Measurements from ENCODE around the gene AAGAB. TPM values are rescaled to one million over a fixed set of nuclear protein-coding genes. Genes with fewer than 3 reads are reported as not detected.

AAGAB gene
- total and polyA plus RNA-seq, 2 donors (not counting 1 experiment from before 2014, with no cell fraction given) = 55.8 to 62.5 TPM

- Histone ChIP-seq H4K20me1 (ENCODE audit: control insufficient read depth, extremely low read depth, insufficient read depth, low read length) (no peaks in the 10 kb centered on the region), H3K79me2 (ENCODE audit: control insufficient read depth, insufficient read depth, low read length) (peaks cover 19% of the 10 kb centered on the region), H3K36me3 (ENCODE audit: control insufficient read depth, insufficient read depth, low read length) (no peaks in the 10 kb centered on the region), H3K27ac (ENCODE audit: insufficient read depth, low read length) (no peak overlapping the region), H3K27me3 (ENCODE audit: control insufficient read depth, insufficient read depth, low read length) (no peaks in the 10 kb centered on the region), H3K4me2 (ENCODE audit: extremely low read depth, insufficient read depth, low read length) (no peak overlapping the region), H2AFZ (ENCODE audit: low read length) (no peak overlapping the region), H3K4me1 (ENCODE audit: control insufficient read depth, extremely low read depth, insufficient read depth, low read length) (no peaks in the 10 kb centered on the region), H3K9me3 (ENCODE audit: control insufficient read depth, insufficient read depth, low read depth, low read length) (no peaks in the 10 kb centered on the region), H3K9ac (ENCODE audit: insufficient read depth, low read length) (no peak overlapping the region), H3K4me3 (replicated peaks in 1 of 4; ENCODE audit: control extremely low read depth in 1 of 4, insufficient read depth in 1 of 4, low read depth in 3 of 4, low read length in 4 of 4) (no peak overlapping the region)
- TF ChIP-seq EZH2 (IDR thresholded peaks at IDR 0.05; ENCODE audit: low read length, missing control alignments) = no peak
- no peak for TF ChIP-seq CTCF (conservative IDR thresholded peaks at IDR 0.05 in 1 of 2, IDR thresholded peaks at IDR 0.05 in 1 of 2; ENCODE audit: low read depth in 1 of 2, low read length in 2 of 2)
- DNase-seq (ENCODE audit: low read depth in 2 of 2) = no peak
These were observed 14.0 kb downstream of the AAGAB start for GRCh38 chr15:67240235-67241131.

- Histone ChIP-seq H3K36me3 (ENCODE audit: control insufficient read depth, insufficient read depth, low read length) (peaks cover 6% of the 10 kb centered on the region), H3K9ac (ENCODE audit: insufficient read depth, low read length) (no peak overlapping the region), H3K9me3 (ENCODE audit: control insufficient read depth, insufficient read depth, low read depth, low read length) (no peaks in the 10 kb centered on the region), H3K27ac (ENCODE audit: insufficient read depth, low read length) (no peak overlapping the region), H2AFZ (ENCODE audit: low read length) (no peak overlapping the region), H3K4me2 (ENCODE audit: extremely low read depth, insufficient read depth, low read length) (no peak overlapping the region), H3K79me2 (ENCODE audit: control insufficient read depth, insufficient read depth, low read length) (no peaks in the 10 kb centered on the region), H4K20me1 (ENCODE audit: control insufficient read depth, extremely low read depth, insufficient read depth, low read length) (no peaks in the 10 kb centered on the region), H3K4me1 (ENCODE audit: control insufficient read depth, extremely low read depth, insufficient read depth, low read length) (no peaks in the 10 kb centered on the region), H3K27me3 (ENCODE audit: control insufficient read depth, insufficient read depth, low read length) (no peaks in the 10 kb centered on the region), H3K4me3 (replicated peaks in 1 of 4; ENCODE audit: control extremely low read depth in 1 of 4, insufficient read depth in 1 of 4, low read depth in 3 of 4, low read length in 4 of 4) (no peak overlapping the region)
- DNase-seq (ENCODE audit: low read depth in 2 of 2) = no peak
- TF ChIP-seq CTCF (conservative IDR thresholded peaks at IDR 0.05 in 1 of 2, IDR thresholded peaks at IDR 0.05 in 1 of 2; ENCODE audit: low read depth in 1 of 2, low read length in 2 of 2) (no peak), EZH2 (IDR thresholded peaks at IDR 0.05; ENCODE audit: low read length, missing control alignments) (no peak)
These were observed 21.9 kb downstream of the AAGAB start for GRCh38 chr15:67232591-67232990.

GRCh38 chr15:67230504-67230903 lies 24.0 kb downstream of the AAGAB start:
- no peak for DNase-seq (ENCODE audit: low read depth in 2 of 2)
- Histone ChIP-seq H3K36me3 (ENCODE audit: control insufficient read depth, insufficient read depth, low read length) (peaks cover 6% of the 10 kb centered on the region), H3K9me3 (ENCODE audit: control insufficient read depth, insufficient read depth, low read depth, low read length) (no peaks in the 10 kb centered on the region)

More at GRCh38 chr15:67230504-67230903, 24.0 kb downstream of the AAGAB start:
- Histone ChIP-seq H3K9ac (ENCODE audit: insufficient read depth, low read length) (no peak overlapping the region), H4K20me1 (ENCODE audit: control insufficient read depth, extremely low read depth, insufficient read depth, low read length) (no peaks in the 10 kb centered on the region), H3K4me2 (ENCODE audit: extremely low read depth, insufficient read depth, low read length) (no peak overlapping the region), H3K79me2 (ENCODE audit: control insufficient read depth, insufficient read depth, low read length) (no peaks in the 10 kb centered on the region), H3K4me3 (replicated peaks in 1 of 4; ENCODE audit: control extremely low read depth in 1 of 4, insufficient read depth in 1 of 4, low read depth in 3 of 4, low read length in 4 of 4) (no peak overlapping the region), H2AFZ (ENCODE audit: low read length) (no peak overlapping the region), H3K4me1 (ENCODE audit: control insufficient read depth, extremely low read depth, insufficient read depth, low read length) (no peaks in the 10 kb centered on the region), H3K27ac (ENCODE audit: insufficient read depth, low read length) (no peak overlapping the region), H3K27me3 (ENCODE audit: control insufficient read depth, insufficient read depth, low read length) (no peaks in the 10 kb centered on the region)
- TF ChIP-seq CTCF (conservative IDR thresholded peaks at IDR 0.05 in 1 of 2, IDR thresholded peaks at IDR 0.05 in 1 of 2; ENCODE audit: low read depth in 1 of 2, low read length in 2 of 2) = no peak
- no peak for TF ChIP-seq EZH2 (IDR thresholded peaks at IDR 0.05; ENCODE audit: low read length, missing control alignments)

Measured in fibroblast of lung (primary cell).